GM21360 (cell line): ENCODE results near the gene CTRB2.
"Not testable (repeated sequence)": the region's sequence is repeated elsewhere in the genome, so short reads cannot be mapped to it uniquely, and the experiment has no call there.

ENCODE experiments used
- ATAC-seq: cut with Tn5 transposase; IDR thresholded peaks from one replicate; pipeline ENCODE4 v1.9.1; 2021; ENCODE audit warnings: mild to moderate bottlenecking, moderate library complexity; ENCODE audit not compliant: unreplicated experiment

CTRB2 gene

DNA sequence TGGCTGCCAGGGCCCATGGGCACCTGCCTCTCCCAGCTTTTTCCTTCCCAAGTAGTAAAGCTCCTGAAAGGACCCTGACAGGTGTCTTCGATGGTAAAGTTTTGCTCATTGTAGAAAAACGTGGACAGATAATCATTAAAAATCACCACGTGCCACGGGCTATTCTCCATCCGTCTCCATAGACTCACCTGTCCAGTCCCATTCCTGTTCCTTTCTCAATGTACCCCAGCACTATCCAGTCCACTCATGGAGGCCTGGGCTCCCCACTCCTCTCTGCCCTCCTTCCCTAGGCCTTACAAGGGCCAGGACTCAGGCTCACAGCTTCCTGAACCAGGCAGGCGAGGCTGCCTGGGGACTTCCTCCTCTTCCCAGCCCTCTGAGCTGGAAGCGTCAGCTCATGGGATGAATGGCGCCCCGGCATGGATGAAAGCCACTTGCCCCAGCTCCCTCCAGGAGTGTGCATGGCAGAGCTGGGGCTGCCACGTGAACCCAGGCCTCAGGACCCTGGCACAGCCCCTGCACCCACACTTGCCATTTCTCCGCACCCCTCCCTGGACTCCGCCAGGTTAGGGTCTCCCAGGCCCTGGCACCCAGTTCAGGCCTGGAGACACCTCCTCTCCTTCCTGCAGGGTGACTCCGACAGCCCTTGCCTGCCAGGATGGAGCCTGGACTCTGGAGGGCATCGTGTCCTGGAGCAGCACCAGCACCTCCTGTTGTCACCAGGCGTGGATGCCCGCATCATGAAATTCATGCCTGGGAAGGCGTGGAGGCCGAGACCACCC is 20.6 kb upstream of the CTRB2 start:
- ATAC-seq, result no peak

DNA sequence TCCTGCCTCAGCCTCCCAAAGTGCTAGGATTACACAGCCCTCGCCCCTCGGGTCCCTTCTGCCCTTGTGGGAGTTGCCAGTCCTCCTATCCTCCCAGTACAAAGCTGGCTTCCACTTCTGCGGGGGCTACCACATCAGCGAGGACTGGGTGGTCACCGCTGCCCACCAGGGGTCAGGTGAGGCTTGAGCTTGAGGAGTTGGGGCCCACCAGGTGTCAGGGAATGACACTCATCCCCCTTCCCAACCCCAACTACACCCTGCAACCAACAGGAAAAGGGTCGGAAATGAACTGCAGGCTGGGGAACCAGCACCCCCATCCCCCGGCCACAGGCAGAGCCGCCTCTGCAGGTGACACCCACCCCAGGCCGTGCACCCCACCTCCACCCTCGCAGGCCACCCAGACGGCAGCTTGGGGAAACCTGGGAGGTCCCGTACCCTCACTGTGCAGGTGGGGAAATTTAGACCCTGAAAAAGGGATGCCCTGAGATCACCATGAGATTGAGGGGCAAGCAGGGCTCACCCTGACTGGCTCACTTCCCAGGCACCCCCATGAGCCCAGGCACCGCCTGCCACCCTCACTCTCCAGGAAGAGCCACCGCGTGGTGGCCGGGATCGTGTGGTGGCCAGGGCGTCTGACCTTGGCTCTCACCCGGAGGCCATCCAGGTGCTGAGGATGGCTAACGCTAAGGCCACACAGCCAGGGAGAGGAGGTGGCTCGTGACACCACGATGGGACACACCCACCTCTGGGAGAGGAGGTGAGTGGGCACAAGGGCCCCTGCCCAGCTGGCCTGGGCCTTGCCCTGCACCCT is 19.8 kb upstream of the CTRB2 start:
- no peak for ATAC-seq

DNA sequence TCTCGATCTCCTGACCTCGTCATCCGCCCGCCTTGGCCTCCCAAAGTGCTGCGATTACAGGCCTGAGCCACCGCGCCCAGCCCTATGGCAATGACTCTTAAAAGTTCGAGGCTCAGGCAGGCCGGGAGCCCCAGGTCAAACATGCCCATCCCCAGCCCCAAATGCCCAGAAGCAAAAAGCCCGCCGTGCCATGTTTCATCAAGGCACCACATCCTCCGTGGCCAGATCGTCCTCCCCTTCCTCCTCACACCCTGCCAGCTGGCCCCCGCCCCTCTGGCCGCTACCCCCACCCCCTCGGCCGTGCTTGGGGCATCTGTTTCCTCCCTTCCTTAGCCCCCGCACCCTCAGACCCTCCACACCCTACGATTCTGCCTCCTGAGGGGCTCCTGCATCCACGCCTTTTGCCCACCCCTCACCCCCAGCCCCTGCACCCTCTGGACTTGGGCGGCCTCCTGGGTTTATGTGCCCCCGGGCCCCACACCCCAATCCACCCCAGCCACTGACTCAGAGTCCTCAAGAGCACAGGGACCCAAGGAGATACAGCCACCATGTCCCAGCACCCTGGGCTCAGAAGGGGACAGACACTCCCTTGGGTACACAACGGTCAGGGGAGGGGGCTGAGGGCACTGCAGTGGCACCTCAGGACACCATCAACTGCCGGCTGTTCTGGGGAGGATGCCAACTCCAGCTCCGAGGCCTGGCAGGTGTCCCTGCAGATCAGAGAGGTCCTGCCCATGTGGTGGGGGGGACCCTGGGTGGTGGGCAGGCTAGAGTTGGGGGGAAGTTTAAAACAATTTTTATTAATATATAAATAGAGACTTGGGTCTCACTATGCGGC is 18.9 kb upstream of the CTRB2 start:
- no peak for ATAC-seq

DNA sequence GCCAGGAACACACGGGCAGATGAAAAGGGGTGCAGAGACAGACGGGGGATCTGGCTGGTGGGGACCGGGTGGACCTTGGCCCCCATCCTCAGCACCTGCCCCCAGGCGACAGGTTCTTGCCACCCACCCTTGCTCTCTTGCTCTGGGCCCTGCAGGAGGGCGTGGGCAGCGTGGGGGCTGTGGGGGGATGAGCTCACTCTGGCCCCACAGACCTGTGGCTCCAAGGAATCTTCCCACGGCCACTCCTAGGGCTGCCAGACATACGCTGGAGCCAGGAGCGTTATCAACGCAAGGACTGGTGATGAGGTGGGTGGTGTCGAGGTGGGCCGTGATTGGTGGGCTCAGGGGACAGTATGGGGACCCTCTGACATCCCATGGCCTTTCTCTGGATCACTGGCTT is 18.1 kb upstream of the CTRB2 start:
- no peak for ATAC-seq

DNA sequence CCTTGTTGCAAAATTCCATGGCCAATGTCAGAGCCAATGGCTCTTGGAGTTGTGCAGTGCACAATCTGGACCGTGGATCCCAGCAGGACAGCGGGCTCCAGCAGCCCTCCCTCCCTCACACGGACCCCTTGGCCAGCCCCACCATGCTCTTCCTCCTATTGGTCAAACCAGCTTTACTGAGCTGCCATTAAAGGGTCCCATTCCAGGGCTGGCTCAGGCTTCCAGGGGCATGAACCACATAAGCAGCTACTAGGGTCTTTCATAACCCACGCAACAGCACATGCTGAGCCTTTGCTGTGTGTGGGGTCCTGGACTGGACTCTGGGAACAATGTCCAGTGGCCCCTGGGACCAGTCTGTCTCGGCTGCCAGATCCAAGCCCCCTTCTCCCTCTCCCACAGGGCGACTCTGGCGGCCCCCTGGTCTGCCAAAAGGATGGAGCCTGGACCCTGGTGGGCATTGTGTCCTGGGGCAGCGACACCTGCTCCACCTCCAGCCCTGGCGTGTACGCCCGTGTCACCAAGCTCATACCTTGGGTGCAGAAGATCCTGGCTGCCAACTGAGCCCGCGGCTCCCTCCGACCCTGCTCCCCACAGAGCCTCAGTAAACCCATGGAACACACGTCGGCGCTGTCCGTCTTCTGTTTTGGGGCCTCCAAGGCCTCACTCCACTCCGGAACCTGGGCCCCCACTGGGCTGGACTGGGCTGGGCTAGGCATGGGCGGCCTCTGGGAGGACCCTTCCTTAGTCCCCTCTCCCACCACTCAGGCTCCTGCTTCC is 17.5 kb upstream of the CTRB2 start:
- ATAC-seq, result no peak

DNA sequence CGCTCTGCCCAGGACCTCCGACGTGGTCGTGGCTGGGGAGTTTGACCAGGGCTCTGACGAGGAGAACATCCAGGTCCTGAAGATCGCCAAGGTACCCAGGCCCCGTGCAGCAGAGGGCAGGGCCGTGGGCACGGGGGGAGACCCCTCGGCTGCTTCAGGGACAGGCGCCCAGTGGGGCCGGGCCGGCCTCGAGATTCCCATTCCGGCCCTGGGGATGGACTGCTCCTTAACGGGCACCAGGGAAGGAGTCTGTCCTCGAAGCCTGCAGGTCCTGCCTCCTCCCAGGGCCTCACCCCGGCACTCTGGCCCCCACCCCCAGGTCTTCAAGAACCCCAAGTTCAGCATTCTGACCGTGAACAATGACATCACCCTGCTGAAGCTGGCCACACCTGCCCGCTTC is 16.2 kb upstream of the CTRB2 start:
- ATAC-seq, result not testable (repeated sequence)

DNA sequence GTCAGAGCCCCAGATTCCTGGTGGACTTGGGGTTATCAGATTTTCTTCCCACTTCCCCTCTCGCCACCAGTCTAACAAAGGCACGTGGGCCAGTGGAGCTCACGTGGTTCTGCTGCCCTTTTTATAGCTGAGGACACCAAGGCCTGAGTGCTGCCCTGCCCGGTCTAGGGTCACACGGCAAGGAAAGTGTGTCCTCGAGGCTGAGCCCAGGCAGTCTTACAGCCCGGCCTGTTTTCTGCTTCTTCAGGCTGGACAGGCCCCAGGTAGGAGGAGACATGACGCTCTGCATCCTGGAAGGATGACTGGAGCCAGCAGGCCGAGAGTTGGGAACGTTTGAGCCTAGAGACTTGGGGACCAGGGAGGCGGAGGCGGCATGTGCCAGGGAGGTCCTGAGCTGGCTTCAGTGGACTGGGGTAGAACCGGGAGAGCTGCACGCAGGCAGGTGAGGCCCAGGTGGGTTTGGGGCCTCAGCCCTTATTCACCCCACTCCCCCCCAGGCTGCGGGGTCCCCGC is 15.4 kb upstream of the CTRB2 start:
- ATAC-seq, result no peak

DNA sequence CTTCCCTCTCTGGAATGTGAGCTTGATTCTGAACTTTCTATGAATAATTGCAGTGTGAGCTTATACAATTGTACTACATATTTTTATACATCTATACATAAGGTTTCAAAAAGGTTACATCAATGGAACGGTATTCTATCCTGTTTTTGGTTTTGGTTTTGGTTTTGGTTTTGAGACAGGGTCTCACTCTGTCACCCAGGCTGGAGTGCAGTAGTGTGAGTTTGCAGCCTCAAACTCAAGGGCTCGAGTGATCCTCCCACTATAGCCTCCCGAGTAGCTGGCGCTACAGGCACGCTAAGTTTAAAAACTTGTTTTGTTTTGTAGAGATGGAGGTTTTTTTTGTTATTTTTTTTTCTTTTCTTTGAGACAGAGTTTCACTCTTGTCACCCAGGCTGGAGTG is 12.9 kb upstream of the CTRB2 start:
- ATAC-seq, result peak; percentile 57

DNA sequence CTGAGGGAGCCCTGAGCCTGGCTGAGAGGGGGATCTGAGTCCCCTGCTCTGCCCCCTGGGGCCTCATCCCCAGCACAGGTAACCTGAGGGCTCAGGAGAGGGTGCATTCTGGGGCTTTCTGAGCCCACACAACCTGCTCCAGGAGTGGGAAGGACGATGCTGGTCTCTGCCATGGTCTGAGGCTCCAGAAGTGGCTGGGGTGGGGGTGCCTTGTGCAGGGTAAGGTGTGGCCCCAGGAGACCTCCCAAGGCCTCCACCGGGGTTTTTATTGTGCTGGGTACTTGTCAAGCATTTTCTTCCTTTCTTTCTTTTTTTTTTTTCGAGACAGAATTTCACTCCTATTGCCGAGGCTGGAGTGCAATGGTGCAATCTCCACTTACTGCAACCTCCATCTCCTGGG is 12.1 kb upstream of the CTRB2 start:
- no peak for ATAC-seq

DNA sequence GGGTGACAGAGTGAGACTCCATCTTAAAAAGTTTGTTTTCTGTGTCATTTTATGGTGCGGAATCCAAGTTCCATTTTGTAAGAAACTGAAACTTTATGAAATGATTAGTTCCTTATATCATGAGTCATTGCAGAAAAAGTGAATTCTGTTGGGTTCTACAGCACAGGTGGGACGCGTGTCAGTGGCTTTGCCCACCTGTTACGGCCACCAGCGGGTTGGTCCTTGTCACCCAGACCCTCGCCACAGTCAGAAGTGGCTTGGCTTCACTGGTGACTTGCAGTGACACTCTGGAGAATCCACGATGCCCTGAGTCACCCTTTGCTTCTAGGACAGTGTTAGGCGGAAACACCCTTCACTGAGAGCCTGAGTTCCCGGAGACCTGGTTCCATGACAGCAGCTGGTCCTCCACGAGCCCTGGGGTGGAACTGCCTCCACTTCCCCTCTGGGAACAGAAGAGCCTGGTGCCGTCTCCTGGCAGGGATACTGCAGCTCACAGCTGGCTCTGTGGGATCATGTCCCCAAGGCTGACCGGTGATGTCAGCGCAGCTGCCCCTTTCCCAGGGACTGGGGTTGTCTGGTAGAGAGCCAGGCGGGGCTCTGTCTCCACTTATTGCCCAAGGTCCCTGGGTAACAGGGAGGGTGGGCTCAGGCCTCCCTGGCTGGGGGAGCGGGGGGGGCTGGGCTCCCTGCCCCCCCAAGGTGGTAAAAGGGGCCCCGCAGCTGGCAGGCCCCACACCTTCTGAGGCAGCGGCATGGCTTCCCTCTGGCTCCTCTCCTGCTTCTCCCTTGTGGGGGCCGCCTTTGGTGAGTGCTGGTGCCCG is 11.5 kb upstream of the CTRB2 start, which contains the start of gene CTRB1:
CTRB1 (plus strand) TSS at position 733 of the 821 bp plus-strand sequence; CDS start at position 753, 20 bp downstream.
- peak; percentile 48 for ATAC-seq

DNA sequence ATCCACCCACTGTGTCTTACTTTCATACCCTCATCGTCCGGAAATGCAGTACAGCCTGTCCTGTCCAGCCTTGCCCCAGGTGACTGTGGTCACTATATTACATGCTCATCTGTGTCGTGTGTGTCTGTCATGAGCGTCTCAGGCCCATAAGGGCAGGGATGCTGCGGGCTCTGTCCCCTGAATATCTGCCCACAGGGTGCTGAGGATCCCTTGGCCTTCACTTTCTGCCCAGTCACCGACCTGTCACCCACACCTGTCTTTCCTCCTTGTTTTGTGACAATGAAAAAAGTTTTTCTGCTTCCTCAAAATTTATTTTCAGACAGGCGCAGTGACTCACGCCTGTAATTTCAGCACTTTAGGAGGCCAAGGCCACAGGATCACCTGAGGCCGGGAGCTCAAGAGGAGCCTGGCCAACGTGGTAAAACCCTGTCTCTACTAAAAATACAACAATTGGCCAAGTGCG is 10.5 kb upstream of the CTRB2 start:
- ATAC-seq, result no peak

DNA sequence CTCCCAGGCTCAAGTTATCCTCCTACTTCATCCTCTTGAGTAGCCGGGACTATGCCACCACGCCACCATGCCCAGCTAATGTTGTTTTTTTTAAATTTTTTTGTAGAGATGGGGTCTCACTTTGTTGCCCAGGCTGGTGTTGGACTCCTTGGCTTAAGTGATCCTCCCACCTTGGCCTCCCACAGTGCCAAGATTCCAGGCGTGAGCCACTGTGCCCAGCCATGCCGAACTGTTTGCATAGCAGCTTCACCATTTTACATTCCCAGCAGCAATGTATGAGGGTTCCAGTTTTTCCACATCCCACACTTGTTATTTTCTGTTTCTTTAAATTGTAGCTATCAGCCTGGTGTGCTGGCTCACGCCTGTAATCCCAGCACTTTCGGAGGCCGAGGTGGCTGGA is 9.6 kb upstream of the CTRB2 start:
- ATAC-seq, result no peak

DNA sequence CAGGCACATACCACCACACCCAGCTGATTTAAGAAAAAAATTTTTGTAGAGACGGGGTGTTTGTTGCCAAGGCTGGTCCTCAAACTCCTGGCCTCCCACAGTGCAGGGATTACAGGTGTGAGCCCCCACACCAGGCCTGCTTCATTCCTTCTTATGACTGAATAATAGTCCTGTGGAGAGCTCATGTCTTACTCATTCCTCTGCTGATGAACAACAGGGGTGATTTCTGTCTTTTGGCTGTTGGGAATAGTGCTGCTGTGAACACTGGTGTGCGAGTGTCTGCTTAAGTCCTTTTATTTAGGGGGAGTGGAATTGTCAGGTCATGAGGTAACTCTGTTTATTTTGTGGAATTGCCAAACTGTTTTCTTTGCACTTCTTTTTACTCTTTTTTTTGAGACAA is 9.2 kb upstream of the CTRB2 start:
- ATAC-seq, result no peak

DNA sequence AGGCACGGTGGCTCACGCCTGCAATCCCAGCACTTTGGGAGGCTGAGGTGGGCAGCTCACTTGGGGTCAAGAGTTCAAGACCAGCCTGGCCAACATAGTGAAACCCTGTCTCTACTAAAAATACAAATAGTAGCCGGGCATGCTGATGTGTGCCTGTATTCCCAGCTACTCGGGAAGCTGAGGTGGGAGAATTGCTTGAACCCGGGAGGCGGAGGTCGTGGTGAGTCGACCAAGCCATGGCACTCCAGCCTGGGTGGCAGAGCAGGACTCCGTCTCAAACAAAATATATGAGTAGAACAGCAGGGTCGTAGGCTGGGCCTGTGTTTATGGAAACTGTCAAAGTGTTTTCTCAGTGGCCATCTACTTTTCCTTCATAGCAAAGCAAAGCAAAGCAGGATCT is 4.3 kb upstream of the CTRB2 start:
- ATAC-seq, result not testable (repeated sequence)

DNA sequence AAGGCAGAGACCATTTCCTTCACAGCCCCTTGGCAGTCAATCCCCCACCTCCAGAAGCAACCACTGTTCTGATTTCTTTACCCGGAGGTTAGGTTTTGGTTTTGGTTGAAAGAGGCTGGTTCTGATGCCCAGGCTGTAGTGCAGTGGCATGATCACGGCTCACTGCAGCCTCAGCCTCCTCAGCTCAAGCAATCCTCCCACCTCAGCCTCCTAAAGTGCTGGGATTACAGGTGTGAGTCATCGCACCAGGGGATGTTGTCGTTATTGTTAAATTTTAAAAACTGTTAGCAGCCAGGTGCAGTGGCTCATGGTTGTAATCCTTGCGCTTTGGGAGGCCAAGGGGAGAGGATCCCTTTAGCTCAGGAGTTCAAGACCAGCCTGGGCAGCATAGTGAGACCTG is 3.0 kb upstream of the CTRB2 start:
- ATAC-seq, result no peak

DNA sequence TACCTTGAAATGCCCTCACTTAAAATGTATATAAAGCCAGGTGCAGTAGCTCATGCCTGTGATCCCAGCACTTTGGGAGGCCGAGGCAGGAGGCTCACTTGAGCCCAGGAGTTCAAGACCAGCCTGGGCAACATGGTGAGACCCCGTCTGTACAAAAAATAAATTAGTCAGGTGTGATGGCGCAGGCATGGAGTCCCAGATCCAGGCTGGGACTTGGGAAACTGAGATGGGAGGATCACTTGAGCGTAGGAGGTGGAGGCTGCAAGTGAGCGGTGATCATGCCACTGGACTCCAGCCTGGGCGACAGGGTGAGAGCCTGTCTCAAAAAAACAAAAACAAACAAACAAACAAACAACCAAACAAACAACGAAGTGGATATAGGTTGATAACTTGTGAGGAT is 2.6 kb upstream of the CTRB2 start:
- ATAC-seq, result not testable (repeated sequence)

DNA sequence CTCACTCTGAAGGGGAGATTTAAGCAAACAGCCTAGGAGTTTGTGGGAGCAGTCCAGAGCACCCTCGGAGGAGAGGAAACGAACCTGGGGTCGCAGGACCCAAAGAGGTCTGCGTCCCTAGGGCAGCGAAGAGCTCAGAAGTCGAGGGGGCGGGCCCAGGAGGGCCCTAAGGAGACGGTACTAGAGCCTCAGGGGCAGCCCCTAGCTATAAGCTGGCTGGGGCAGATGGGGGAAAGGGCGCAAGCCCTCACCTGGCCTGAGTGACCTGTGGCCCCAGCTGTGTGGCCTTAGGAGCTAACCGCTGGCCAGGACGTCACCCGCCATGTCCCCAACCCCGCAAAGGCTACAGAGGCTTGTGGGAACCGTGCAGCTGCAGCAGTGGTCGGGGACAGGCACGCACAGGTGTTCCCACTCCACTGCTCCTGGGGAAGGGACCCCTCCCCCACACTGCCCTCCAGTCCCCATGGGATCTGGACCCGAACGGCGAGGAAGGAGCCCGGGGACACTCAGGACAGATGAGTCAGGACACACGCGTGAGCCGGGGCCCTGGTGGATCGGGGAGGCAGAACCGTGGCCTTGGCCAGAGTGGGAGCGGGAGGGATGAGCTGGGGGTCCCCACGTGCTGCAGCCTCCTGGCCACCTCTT is 2.0 kb upstream of the CTRB2 start:
- no peak for ATAC-seq

DNA sequence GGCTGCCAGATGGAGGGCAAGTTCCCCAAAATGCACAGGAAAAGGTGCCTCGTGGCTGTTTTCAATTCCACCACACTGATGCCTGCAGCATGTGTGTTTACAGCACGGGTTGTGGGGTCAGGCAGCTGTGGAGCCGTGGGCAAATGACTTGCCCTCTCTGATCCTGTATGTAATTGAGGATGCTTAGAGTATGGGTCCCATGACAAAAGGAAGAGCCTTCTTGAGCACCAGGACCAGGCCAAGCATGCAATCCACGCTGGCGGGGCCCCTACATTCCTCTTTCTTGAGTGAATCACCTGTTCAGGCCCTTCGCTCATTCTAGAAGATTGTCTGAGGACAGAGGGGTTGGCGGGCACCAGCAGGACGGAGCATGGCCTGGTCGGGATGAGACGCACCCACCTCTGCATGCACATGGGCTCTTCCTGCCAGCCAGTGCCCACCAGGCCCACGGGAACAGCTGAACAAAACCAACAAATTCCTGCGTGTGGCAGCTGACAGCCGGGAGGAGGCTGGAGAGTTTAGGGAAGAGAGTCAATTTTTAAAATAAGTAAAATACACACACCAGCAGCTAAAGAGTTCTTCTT is 1.4 kb upstream of the CTRB2 start:
- no peak for ATAC-seq
